GM21526 (cell line): ENCODE measurements around the gene ATP9B.
A peak's percentile ranks its signal among the peaks of the same experiment; 100 is the strongest.
"Not testable (repeated sequence)": the region's sequence is repeated elsewhere in the genome, so short reads cannot be mapped to it uniquely, and the experiment has no call there.

Experiments used
- ATAC-seq: cut with Tn5 transposase; IDR thresholded peaks from one replicate; pipeline ENCODE4 v1.9.1; 2021; ENCODE audit warnings: moderate library complexity; ENCODE audit not compliant: unreplicated experiment, low FRiP score

Gene ATP9B

DNA sequence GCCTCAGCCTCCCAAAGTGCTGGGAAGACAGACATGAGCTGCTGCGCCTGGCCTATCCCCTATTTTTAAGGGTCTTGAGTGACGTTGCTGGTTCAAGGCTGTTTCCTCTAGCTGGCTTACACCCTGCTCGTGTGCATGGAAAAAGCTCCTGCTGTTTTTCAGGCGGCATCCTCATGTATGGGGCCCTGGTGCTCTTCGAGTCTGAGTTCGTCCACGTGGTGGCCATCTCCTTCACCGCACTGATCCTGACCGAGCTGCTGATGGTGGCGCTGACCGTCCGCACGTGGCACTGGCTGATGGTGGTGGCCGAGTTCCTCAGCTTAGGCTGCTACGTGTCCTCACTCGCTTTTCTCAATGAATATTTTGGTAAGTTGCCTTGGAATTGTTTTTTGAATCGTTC is 304.5 kb downstream of the ATP9B start:
- no peak for ATAC-seq

GRCh38 chr18:79374408-79375171 is 305.4 kb downstream of the ATP9B start:
- peak; percentile 83 for ATAC-seq

DNA sequence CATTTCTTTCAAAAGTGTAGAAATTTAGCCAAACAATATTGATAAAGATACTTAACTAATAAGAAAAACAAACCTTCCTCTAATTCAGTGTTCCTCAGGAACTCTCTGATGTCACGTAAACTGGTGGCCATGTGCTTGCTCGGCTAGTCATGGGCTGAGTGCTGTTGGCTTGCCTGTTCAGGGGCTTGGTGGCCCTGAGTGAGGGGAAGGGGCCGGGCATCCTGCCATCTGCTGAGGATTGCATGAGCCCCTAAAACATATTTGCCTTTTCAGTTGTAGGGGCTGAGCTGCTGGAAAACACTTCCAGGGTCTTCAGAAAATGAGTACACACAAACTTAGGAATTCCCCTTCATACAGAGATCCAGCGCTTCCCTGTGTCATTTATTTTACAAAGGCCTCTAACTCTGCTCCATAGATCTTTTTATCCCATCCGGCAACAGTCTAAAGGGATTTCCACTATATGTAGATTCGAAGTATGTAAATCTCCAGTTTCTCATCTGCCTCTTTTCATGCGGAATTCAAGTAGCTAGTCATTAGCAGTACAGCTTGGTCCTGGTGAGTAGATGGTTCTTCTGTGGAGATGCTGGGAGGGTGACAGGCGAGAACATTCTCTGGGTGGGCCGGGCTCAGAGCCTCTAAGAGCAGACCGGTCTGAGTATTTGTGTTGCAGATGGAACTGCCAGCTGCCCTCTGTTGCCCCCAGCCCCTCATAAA is 306.4 kb downstream of the ATP9B start:
- no peak for ATAC-seq

GRCh38 chr18:79376661-79377060 is 307.5 kb downstream of the ATP9B start:
- ATAC-seq, result not testable (repeated sequence)

- ATAC-seq, result no peak
These were observed 308.1 kb downstream of the ATP9B start for GRCh38 chr18:79377187-79377891.

GRCh38 chr18:79378536-79379250 is 309.5 kb downstream of the ATP9B start:
- ATAC-seq, result peak; percentile 62

DNA sequence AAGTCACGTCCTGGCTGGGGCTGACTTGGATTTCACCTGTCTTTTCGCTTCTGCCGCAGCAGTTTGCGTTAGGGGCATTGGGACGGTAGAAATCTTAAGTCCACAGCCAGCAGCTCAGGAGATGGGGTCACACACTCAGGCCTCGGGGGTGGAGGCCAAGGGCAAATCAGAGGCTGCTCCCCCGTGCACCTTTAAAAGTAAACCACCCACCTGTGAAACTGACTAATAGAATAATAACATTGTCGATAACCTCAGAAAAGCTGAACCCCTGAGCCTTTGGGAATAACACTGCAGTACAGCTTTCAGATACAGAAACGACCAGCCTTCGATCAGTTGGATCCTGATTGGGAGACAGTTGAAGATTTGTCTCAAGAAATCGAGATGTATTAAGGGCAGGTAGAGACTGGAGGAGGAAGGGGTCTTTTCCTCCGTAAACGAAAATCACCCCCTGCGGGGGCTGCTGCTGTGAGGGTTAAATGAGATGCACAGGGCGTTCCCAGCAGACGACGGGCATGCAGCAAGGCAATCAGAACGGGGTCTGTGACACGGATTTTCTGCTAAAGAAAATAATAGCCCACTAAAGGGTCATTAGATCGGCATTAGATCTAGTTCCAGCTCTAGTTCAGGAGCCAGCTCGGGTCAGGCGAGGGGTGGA is 310.2 kb downstream of the ATP9B start:
- peak; percentile 4 for ATAC-seq

DNA sequence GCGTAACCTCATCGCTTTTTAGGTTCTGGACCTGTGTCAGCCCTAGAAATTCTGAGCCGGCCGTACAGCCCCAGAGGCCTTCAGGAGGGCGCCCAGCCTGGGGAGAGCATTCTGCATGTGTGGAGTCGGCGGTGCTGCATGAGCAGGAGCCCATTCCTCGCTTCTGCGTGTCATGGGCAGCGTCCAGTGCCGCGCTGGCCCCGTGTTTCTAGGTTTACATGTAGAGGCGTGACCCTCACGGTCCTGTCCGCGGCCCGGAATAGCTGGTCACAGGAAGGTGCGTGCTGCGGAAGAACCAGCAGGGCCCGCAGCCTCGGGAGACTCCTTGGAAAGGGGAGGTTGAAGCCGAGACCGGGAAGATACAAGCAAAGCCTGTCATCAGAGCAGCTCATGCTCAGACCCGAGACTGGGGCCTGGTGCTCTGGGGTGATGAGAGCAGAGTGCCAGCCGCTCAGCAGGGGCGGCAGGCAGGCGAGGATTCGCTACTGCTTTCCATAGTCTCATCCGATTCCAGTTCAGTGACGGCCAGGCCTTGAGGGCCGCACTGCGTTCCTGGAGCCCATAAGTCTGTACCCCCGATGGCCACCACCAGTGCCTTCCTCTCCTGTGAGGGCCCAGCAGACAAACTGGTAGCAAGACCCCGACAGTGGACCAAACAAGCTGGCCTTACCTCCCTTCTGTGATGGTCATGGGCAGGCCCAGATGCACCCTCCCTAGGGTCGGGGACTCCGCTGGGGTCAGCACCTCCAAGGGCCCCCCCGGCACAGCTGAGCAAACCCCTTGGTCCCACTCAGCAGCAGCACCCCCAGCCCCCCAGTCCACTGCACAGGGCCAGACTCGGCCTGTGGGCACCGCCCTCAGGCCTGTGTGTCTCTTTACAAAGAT is 311.0 kb downstream of the ATP9B start:
- no peak for ATAC-seq

- ATAC-seq, result no peak
These were observed 311.9 kb downstream of the ATP9B start for GRCh38 chr18:79380816-79381806.

DNA sequence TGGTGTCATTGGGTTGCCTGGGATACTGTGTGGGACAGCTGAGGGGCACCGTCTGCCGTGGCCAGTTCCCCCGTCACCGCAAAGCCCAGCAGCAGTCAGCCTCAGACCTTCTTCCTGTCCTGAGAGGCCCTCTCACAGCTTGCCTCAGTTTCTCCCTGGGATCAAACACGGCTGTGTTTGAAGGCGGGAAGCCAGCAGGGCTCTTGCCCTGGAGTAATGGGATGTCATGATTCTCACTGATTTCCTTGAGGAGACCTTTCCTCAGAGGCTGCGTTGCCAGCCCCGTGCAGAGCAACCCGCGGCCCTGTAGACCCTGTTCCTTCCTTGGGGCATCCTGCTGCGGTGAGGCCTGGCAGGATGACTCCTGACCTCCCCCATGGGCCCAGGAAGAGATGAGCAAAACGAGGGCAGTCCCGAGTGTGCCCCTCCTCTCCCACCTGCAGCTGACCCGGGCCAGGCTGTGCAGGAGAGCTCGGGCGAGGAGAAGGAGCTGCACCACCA is 312.7 kb downstream of the ATP9B start:
- no peak for ATAC-seq

DNA sequence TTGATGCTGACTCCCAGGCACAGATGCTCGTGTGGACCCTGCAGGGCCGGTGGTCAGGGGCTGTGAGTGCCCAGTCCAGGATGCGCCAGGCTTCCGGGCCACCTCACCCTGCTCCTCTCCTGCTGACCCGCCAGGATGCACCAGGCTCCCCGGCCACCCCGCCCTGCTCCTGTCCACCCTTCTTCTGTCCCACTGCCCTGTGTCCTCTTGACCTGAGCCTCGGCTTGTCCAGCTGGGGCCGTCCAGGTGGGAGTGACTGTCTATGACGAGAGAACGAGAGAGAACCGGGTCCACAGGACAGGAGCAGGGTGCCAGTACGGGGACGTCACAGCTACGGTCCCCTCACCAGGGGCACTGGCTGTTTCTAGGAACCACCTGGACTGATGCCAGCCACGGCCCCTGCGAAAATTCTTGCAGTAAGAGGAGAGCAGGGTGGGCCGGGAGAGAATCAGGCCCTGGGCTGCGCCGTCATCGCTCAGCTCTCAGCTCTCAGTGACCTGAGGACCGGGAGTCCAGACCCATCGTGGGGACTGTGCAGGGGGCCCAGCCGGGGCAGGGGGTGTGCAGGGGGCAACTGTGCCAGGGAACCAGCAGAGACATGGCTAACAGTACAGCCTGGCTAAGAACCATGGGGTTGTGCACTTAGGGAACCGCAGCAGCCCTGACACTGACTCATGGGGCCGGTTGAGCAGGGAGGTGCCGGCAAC is 313.6 kb downstream of the ATP9B start:
- no peak for ATAC-seq

DNA sequence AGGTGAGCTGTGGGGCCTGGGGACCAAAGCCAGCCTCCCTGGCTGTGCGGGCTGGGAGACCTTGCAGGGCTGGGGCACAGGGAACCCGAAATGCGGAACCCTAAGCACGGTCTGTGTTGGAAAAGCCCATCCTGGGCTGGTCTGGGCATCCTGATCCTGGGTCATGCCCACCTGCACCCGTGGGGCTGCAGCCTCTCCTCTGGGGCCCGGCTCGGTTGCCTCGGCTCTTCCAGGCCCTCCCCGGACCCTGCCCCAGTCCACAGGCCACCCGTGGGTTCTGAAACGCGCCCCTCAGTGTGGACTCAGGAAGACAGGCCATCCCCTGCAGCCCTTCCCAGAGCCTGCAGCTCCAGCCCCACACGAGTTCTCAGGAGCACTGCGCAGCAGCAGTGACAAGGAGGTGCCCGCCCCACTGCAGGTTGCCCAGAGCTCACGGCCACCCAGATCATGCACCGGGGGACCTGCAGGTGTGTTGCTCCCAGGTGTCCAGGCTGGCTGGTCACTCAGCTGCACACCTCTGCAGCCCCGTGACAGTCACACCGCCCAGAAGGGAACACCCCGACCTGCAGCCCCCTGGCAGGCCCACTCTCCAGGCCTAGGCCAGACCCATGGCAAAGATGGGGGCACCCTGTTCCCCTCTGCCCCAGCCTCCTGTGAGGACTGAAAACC is 314.3 kb downstream of the ATP9B start:
- ATAC-seq, result no peak

DNA sequence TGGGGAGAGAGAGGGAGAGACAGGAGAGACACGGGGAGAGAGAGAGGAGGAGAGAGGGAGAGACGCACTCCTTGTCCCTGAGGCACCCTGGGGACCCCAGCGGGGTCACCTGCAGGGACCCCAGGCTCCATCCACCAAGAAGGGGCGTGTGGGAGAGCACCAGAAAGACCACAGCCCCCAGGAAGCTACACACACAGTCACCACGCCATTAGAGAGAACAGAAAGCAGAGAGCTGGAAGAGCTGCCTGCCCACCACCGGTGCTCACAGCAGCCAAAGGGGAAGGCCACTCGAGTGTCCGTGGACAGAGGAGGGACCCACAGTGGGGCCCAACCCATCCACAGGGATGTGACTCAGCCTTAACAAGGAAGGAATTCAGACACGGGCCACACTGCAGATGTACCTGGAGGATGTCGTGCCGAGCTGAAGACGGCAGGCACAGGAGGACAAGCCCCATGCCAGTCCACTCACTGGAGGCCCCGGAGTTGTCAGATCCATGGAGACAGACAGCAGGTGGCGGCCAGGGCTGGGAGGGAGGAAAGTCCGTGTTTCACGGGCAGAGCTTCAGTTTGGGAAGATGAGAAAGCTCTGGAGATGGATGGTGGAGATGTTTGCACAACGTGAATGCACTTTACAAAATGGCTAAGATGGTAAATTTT is 315.1 kb downstream of the ATP9B start:
- no peak for ATAC-seq

DNA sequence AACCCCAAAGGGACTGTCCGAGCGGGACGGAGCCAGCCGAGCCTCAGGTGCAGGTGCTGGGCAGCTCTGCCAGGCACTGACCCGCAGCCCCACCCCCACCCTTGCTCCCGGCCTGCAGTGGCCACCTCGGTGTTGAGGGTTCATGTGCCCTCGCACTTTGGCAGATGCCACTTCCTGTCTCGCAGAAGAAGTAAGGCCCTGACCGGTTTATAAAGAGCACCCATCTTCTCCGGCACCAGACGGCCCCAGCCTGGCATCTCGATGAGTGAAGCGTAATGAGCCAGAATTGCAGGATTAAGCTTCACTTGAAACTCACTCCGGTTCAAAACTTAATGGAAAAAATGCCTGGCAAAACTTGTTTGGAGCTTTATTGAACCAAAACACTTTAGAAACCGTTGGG is 315.6 kb downstream of the ATP9B start:
- no peak for ATAC-seq

GRCh38 chr18:79385326-79385707 is 316.1 kb downstream of the ATP9B start:
- no peak for ATAC-seq

GRCh38 chr18:79385708-79386341 is 316.6 kb downstream of the ATP9B start:
- no peak for ATAC-seq
